ENCODE data around the gene CPD.
"Not testable (repeated sequence)": the region's sequence is repeated elsewhere in the genome, so short reads cannot be mapped to it uniquely, and the experiment has no call there.

CPD gene

DNA sequence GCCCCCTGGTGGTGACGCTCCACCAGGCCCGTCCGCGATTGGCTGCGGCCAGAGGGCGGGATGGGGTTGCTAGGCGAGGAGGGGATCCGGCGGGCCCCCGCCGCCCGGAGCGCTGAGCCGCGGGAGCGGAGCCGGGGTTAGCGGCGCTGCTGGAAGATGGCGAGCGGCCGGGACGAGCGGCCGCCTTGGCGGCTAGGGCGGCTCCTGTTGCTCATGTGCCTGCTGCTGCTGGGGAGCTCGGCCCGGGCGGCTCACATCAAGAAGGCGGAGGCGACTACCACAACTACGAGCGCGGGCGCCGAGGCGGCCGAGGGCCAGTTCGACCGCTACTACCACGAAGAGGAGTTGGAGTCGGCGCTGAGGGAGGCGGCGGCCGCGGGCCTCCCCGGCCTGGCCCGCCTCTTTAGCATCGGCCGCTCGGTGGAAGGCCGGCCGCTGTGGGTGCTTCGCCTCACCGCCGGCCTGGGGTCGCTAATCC is at the start of gene CPD:
CPD (plus strand) TSS at position 103 of the 478 bp plus-strand sequence; CDS start at position 157, 54 bp downstream.
- no peak for DNase-seq

DNA sequence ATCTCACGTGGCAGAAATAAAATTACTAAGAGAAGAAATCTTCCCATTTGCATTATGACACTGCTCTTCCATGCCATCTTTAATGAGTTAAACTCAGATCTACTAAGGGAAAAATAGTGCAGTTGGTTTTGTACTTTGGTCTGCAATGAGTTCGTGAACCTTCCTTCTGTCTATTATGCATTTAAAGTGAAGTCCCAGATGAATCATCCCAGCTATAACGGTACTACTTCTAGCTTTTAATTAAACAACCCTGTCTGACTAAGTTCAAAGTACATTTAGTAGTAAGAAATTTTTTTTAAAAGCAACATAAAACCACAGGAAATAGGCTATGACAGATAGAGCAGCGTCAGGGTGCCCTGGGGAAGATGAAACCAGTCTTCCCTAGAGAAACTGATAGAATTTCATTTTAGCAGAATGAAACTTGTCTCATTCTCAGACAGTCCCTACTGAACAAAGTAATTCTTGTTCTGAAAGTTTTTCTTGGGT is 46.6 kb upstream of the CPD start:
- no peak for DNase-seq

- no peak for DNase-seq
Measured at GRCh38 chr17:30333503-30334360, 45.0 kb upstream of the CPD start, which contains the start of gene TMIGD1. TSS of gene TMIGD1 (minus strand) at chr17:30334057. CDS start at chr17:30332133, 1,924 bp downstream.

DNA sequence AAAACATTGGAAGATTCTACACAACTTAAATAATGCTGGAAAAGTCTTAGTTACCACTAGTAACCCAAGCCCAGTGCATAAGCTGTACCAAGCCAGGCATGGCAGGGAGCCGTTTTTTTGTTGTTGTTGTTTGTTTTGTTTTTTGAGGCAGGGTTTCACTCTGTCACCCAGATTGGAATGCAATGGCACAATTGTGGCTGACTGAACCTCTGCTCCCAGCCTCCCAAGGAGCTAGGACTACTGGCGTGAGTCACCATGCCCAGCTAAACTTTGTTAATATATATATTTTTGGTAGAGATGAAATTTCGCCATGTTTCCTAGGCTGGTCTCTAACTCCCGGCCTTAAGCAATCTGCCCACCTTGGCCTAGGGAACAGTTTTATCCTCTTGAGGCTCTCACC is 44.3 kb upstream of the CPD start:
- no peak for DNase-seq

- peak; percentile 89 for DNase-seq
Measured at GRCh38 chr17:30336369-30337171, 42.2 kb upstream of the CPD start.

DNA sequence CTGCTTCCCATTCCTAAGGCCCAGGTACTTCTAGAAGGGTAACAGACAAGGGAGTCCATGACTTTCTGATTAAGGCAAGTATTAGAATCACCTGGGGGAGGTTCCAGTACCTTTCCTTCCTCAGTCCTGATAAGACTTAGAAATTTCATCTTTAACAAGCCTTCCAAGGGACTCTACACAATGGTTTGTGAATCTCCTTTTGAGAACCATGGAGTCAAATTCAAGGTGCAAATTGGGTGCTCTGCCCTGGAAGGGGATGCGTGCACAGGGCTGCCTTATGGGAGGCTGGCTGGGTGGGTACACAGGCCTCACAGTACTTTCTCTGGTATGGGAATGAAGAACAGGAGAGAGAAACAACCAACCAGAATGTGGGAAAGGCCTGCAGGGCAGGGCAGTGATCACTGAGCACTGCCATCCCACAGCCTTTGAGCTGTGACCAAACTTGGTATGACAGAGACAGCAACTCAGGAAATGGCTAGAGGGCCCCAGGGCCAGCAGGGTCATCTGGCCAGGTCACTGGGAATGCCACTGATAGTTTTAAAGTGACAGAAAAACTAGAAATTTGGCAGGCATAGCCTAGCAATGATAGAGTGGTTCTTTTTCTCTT is 41.2 kb upstream of the CPD start:
- no peak for DNase-seq

GRCh38 chr17:30339086-30339485 is 39.6 kb upstream of the CPD start:
- no peak for DNase-seq

- no peak for DNase-seq
Measured at GRCh38 chr17:30340801-30341356, 37.8 kb upstream of the CPD start.

GRCh38 chr17:30341703-30342249 is 37.0 kb upstream of the CPD start:
- DNase-seq: no peak

- not testable (repeated sequence) for DNase-seq
Measured at GRCh38 chr17:30343244-30343643, 35.5 kb upstream of the CPD start.

DNA sequence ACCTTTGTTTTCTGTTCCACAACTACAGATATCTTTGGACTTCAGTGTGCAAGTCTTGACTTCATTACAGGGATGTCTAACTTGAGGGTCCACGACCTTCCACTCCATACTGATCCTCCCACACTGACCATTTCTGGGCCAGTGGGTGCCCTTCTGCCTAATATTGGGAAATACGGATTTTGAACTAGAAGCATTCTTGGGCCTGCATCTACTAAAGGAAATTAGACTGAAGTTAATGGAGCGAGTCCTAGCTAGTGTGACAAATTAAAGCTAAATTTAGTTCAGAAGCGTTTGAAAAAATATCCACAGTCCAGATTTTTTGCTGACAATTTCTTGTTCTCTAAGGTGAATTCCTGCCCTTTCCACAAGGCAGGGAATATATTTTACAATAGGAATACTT is 34.9 kb upstream of the CPD start:
- DNase-seq: no peak

- peak; percentile 92 for DNase-seq
Measured at GRCh38 chr17:30344283-30345088, 34.2 kb upstream of the CPD start.

- no peak for DNase-seq
Measured at GRCh38 chr17:30345089-30345433, 33.7 kb upstream of the CPD start.

- no peak for DNase-seq
Measured at GRCh38 chr17:30345527-30346075, 33.1 kb upstream of the CPD start.

DNA sequence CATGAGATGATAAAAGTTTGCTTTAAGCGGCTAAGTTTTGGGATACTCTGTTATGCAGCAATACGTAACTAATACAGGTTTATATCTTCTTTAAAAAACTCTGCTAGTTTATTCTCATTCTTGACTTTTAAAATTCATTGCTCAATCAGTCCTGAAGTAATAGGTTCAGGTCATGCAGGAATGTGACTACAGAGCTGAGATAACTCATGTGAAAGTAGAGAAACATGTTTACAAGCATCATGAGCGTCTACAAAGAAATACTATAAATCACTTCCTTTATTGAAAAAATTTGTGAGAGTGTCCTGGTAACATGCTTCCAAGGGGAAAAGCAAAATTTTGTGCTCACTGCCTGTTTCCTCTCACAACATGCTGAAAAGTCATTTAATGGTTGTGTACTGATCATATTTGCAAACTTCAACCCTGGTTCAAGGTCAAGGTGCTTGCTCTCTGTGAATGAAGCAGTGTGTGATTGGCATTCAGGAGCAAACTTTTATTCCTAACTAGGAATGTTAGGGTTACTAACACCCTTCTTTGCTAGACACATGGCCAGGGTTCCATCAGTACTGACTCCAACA is 32.4 kb upstream of the CPD start:
- DNase-seq: no peak

DNA sequence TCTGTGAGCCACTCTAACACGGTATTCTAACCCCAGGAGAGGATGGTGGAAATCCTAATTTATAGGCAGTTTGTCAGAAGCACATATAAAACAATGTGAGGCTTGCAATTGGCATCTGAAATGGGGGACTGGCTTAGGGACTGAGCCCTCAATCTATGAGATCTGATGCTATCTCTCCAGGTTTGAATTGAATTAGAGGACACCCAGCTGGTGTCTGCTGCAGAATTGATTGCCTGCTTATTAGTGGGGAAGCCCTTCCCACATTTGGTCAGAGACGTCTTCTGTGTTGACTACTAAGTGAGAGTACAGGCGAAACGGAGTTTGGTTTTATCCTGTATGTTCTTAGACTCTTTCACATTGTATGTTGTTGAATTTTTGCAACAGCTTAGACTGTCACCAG is 31.2 kb upstream of the CPD start:
- DNase-seq: no peak

- DNase-seq: no peak
Measured at GRCh38 chr17:30349252-30349651, 29.5 kb upstream of the CPD start.

DNA sequence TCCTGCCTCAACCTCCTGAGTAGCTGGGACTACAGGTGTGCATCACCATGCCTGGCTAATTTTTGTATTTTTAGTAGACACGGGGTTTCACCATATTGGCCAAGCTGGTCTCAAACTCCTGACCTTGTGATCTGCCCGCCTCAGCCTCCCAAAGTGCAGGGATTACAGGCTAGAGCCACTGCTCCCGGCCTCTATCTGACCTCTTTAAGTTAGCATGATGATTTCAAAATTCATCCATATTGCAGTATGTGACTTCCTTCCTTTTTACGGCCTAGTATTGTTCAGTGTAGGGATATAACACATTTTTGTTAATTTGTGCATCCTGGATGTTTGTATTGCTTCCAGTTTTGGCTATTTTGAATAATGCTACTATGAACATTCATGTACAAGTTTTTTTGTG is 27.5 kb upstream of the CPD start:
- not testable (repeated sequence) for DNase-seq

DNA sequence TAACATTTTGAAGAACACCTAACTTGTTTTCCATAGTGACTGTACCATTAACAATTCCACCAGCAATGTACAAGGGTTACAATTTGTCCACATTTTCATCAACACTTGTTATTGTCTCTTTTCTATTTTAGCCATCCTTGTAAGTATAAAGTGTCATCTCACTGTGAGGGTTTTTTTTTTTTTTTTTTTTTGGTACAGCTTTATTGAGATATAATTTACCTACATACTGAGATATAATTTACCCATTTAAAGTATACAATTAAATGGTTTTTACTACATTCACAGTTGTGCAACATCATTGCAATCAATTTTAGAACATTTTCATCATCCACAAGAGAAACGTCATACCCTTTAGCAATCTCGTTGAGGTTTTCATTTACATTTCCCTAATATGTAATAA is 27.0 kb upstream of the CPD start:
- DNase-seq: no peak

DNA sequence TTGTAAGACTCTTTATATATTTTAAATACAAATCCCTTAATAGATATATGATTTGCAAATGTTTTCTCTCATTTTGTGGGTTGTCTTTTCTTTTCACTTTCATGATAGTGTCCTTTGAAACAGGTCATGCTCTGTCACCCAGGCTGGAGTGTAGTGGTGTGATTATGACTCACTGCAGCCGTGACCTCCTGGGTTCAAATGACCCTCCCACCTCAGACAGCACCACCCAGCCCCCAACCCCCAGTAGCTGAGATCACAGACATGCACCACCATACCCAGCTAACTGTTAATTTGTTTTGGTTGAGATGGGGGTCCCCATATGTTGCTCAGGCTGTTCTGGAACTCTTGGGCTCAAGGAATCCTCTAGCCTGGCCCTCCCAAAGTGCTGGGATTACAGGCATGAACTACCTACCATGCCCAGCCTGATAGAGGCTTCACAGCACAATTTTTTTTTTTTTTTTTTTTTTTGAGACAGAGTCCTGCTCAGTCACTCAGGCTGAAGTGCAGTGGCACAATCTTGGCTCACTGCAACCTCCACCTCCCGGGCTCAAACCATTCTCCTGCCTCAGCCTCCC is 26.4 kb upstream of the CPD start:
- DNase-seq: no peak

DNA sequence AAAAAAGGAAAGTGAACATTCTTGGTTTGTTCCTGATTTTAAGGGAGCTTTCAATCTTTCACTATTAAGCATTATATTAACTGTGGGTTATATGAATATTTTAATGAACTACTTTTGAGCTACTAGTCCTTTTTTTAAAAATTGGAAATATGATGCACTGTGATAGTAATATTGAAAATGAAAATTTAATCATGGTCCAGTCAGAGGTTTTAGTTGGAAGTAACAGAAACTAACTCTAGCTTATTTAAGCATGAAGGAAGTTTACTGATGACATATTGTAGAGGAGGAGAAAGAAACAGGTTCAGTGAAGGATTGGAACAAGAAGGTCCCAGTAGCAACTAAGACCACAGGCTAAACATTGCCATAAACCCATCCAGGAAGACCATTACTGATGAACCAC is 24.0 kb upstream of the CPD start:
- no peak for DNase-seq
